ENCODE measurements around the gene DYDC2. TPM values are rescaled to one million over a fixed set of nuclear protein-coding genes. Genes with fewer than 3 reads are reported as not detected.

The DYDC2 gene
- total RNA-seq, 1 experiment from 2014 or later: 2.8 TPM

GRCh38 chr10:80413271-80413996, 56.9 kb downstream of the DYDC2 start:
- Histone ChIP-seq H3K79me2 (ENCODE audit: insufficient read depth, low read length) (peaks cover 4% of the 10 kb centered on the region; the same call in 1 of the 2 replicates), H3K23me2 (ENCODE audit: insufficient read length, low read depth, low read length, poor library complexity, severe bottlenecking) (peaks cover 8% of the 10 kb centered on the region), H3K79me1 (ENCODE audit: insufficient read depth, low read depth, low read length, poor library complexity, severe bottlenecking) (no peaks in the 10 kb centered on the region), H3K4ac (ENCODE audit: low read depth, low read length) (no peak overlapping the region), H4K5ac (ENCODE audit: insufficient read length, low read depth, low read length) (no peak overlapping the region), H2BK120ac (ENCODE audit: low read depth, low read length, poor library complexity, severe bottlenecking) (no peak overlapping the region), H3K14ac (ENCODE audit: insufficient read depth, low read length) (no peak overlapping the region; the same call in 1 of the 2 replicates), H3K4me2 (ENCODE audit: insufficient read depth, insufficient read length, low read length) (no peak overlapping the region), H3K9ac (ENCODE audit: extremely low read depth, insufficient read length, low read length) (no peak overlapping the region), H4K91ac (ENCODE audit: insufficient read length, low read depth, low read length) (no peak overlapping the region), H2BK12ac (ENCODE audit: insufficient read length, low read depth, low read length) (no peak overlapping the region), H2AK5ac (ENCODE audit: insufficient read length, low read length) (no peak overlapping the region), H3K18ac (ENCODE audit: insufficient read length, low read depth, low read length) (no peak overlapping the region), H2BK15ac (ENCODE audit: low read depth, low read length) (no peak overlapping the region), H3K4me1 (ENCODE audit: insufficient read depth, low read length) (no peaks in the 10 kb centered on the region; the same call in 1 of the 2 replicates), H3K9me3 (ENCODE audit: control insufficient read depth, low read depth, low read length) (no peaks in the 10 kb centered on the region), H2AFZ (ENCODE audit: low read length) (no peak overlapping the region), H3K56ac (ENCODE audit: insufficient read length, low read depth, low read length) (no peak overlapping the region), H4K20me1 (ENCODE audit: control insufficient read depth, insufficient read depth, insufficient read length) (no peaks in the 10 kb centered on the region), H3T11ph (ENCODE audit: low read length) (no peak overlapping the region), H3K27me3 (ENCODE audit: insufficient read depth, low read length) (no peaks in the 10 kb centered on the region; the same call in 1 of the 2 replicates), H2BK5ac (ENCODE audit: insufficient read length, low read length) (no peak overlapping the region), H3K27ac (ENCODE audit: insufficient read length, low read depth, low read length) (no peak overlapping the region), H4K8ac (replicated peaks; ENCODE audit: insufficient read length, low read depth, low read length) (no peak overlapping the region), H2BK20ac (ENCODE audit: low read depth, low read length, poor library complexity, severe bottlenecking) (no peak overlapping the region), H3K23ac (ENCODE audit: insufficient read length, low read depth, low read length) (no peak overlapping the region)
- Mint-ChIP-seq H3K9me3 (no peaks in the 10 kb centered on the region), H3K27ac (no peak overlapping the region), H3K36me3 (ENCODE audit: insufficient read depth in 1 of 3, low read depth in 3 of 3) (peaks cover 2 to 15% (median 3%) of the 10 kb centered on the region in 3 experiments; a peak in 5 of 7 replicates), H3K4me3 (no peak overlapping the region), H3K4me1 (peaks cover 64 to 72% of the 10 kb centered on the region in 2 experiments), H3K27me3 (ENCODE audit: low read depth) (peaks cover 25% of the 10 kb centered on the region)
- WGBS (ENCODE audit: extremely low coverage, insufficient read length, low lambda C conversion rate): no CpG with 5 or more reads among the region's 12 CpGs
- no peak for TF ChIP-seq CTCF (conservative IDR thresholded peaks at IDR 0.05)
- DNase-seq: no peak
